Renal cortical epithelial cell (primary cell): Measurements from ENCODE around the gene BMP8A. TPM values are rescaled to one million over a fixed set of nuclear protein-coding genes. Genes with fewer than 3 reads are reported as not detected.
"Not testable (repeated sequence)": the region's sequence is repeated elsewhere in the genome, so short reads cannot be mapped to it uniquely, and the experiment has no call there.

Experiments used
- DNase-seq: peaks from one replicate; pipeline ENCODE4 v3.0.0-alpha.2; 2011; ENCODE audit warnings: low read depth
- total RNA-seq: library from RNA; depleted of rRNA; stranded (reverse); fragments of >200 nt; gene quantifications from 2 replicates; pipeline ENCODE4 v1.2.3, GENCODE V29; 2014

The BMP8A gene, protein sequence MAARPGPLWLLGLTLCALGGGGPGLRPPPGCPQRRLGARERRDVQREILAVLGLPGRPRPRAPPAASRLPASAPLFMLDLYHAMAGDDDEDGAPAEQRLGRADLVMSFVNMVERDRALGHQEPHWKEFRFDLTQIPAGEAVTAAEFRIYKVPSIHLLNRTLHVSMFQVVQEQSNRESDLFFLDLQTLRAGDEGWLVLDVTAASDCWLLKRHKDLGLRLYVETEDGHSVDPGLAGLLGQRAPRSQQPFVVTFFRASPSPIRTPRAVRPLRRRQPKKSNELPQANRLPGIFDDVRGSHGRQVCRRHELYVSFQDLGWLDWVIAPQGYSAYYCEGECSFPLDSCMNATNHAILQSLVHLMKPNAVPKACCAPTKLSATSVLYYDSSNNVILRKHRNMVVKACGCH
- total RNA-seq: 0.10 TPM in 1 of 2 replicates, not detected in the other

DNA sequence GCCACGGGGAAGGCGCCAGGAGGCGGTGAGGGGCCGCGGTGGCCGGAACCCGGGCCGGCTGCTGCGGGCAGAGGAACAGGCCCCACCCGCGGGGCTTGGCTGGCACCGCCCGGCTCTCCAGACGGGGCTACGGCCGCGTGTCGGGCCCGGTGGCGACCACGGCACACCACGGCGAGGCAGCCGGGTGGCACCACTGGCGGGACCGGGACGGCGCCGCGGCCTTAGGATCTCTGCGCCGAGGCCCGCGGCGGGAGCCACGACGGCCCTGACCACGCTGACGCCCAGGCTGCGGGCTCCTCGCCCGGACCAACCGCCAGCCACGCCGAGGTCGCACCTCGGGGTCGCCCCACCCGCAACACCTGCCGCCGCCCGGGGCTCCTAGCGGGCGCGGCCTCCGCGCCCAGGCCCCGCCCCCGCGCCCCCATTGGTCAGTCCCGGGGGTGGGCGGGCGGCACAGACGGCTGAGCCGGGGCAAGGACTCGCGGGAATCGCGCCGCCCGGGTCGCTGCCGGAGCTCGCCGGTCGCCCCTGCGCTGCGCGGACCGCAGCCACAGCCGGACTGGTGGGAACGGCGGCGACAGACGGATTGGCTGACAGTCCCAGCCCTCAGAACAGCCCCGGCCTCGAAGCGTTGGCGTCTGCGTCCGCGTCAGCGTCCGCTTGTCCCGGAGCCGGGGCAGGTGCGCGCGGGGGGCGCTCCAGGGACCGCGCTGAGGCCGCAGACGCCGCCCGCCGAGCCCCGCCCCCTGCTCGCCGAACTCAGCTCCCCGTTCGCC is at the start of gene BMP8A:
BMP8A (plus strand) TSS at position 491 of the 776 bp plus-strand sequence. CDS start 356 bp downstream, outside the sequence.
- no peak for DNase-seq

DNA sequence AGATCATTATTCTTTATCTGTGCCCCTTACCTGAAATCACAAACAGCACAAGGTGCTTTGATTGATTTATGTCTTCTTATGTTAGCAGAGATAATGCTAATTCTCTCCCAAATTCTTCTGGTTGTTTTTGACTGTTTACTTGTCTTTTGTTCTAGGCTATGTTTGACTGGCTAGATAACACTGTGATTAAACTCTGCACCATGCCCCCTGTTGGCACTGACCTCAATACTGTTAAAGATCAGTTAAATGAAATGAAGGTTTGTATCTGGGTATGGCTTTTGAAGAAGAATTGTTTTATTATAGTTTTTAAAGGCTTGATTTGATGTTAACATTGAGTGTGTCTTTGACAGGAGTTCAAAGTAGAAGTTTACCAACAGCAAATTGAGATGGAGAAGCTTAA is 49.6 kb upstream of the BMP8A start:
- no peak for DNase-seq

DNA sequence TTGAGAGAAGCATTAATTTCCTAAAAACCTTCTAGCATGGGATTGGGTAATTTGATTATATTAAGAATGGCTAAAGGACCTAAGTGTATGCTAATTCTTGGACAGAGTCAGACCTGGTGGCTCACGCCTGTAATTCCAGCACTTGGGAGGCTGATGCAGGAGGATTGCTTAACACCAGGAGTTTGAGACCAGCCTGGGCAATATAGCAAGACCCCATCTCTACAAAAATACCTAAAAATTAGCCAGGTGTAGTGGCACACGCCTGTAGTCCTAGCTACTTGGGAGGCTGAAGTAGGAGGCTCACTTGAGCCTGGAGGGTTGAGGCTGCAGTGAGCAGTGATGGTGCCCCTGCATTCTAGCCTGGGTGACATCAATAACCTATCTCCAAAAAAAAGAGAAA is 45.9 kb upstream of the BMP8A start:
- DNase-seq: no peak

DNA sequence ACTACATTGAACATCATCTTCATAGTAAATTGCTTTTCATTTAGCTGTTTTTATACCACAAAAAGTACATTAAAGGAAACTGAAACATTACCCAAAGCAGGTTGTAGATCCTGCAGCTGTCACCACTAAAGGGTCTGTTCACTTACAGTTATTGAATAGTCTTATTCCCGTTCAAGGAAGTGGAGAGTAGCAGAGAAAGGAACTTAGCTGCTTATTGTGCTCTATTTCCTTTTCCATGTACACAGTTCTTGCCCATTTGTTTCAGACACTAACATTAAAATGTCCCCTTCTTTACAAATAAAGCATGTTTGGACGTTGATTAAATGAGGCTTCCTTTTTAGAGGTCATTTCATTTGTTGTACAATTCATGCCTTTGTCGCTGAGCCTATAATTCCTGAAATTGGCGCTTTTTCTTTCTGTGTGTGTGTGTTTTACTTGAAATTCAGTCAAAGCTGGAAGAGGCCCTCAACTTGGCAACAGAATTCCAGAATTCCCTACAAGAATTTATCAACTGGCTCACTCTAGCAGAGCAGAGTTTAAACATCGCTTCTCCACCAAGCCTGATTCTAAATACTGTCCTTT is 44.4 kb upstream of the BMP8A start:
- no peak for DNase-seq

DNA sequence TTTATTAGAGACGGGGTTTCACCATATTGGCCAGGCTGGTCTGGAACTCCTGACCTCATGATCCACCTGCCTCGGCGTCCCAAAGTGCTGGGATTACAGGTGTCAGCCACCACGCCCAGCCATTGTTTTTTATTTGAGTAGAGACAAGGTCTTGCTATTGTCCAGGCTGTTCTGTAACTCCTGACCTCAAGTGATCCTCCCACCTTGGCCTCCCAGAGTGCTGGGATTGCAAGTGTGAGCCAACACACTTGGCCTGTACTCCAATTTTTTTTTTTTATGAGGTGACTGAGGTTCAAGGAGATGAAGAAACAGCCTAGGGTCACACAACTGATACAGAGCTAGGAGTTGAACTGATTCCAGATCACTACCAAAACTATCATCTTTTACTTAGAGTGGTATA is 41.4 kb upstream of the BMP8A start:
- DNase-seq: not testable (repeated sequence)

DNA sequence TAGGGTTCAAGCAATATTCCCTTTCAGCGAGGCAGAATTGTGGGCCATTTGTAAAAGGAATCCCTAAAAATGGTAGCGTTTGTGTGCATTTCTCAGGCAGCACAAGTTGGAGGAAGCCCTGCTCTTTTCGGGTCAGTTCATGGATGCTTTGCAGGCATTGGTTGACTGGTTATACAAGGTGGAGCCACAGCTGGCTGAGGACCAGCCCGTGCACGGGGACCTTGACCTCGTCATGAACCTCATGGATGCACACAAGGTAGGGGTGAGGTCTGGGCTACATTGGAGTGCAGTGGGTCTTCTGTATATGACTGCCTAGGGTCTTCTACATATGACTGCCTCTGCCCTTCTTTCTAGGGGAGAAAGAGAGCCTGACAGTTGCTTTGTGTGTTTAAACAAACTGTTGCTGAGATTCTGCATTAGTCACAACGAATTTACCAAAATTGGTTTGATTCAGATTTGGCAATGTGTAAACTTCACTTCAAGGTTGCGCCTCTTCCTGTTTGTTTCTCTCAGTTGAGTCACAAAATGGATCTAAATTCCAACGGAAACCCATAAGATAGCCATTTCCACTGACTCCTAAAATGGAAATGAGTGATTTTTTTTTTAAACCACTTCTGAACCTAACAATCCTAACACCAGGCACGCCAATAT is 40.4 kb upstream of the BMP8A start:
- no peak for DNase-seq

DNA sequence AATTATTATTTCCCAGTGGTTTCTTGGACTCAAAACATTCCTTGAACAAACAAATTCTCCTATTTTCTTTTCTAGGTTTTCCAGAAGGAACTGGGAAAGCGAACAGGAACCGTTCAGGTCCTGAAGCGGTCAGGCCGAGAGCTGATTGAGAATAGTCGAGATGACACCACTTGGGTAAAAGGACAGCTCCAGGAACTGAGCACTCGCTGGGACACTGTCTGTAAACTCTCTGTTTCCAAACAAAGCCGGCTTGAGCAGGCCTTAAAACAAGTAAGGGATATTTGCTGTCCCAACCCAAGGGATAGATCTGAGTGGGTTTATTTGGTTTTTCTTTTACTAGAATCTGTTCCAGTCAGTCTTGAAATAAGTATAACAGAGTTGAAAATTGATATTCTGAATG is 39.4 kb upstream of the BMP8A start:
- no peak for DNase-seq

DNA sequence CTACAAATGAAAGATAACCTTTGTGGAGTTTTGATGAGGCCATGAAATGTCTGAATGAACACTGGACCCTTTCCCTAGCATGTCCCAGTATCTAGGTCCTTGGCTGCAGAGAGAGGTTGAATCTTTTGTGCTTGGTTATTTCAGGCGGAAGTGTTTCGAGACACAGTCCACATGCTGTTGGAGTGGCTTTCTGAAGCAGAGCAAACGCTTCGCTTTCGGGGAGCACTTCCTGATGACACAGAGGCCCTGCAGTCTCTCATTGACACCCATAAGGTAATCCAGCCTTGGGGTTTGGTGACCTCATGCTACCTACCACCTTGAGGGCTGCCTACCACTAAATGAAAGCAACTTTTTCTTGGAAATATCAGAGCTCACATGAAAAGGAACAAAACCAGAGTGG is 38.9 kb upstream of the BMP8A start:
- no peak for DNase-seq

DNA sequence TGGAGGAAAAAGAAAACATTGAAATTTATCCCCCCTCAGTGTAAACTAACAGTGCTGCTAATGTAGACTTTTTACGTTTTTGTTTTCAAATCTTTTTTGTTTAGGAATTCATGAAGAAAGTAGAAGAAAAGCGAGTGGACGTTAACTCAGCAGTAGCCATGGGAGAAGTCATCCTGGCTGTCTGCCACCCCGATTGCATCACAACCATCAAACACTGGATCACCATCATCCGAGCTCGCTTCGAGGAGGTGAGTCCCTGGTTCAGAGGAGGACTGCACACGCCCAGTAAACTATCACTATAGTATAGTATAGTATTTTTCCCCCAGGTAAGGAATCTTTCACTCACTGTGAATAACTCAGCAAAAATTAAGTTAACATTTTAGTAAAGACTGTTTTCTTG is 37.8 kb upstream of the BMP8A start:
- peak; percentile 18 for DNase-seq

DNA sequence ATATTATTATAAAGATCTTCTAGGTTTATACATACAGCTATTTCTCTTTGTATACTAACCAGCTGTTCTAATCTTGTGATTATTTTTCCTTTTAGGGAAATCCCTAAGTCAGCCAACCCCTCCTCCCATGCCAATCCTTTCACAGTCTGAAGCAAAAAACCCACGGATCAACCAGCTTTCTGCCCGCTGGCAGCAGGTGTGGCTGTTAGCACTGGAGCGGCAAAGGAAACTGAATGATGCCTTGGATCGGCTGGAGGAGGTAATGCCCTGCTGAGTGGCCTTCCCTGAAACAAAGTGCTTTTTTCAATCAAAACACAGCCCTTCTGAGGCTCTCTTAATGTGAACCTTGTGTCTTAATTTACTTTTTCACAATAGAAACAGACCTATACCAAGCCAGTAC is 32.4 kb upstream of the BMP8A start:
- no peak for DNase-seq

DNA sequence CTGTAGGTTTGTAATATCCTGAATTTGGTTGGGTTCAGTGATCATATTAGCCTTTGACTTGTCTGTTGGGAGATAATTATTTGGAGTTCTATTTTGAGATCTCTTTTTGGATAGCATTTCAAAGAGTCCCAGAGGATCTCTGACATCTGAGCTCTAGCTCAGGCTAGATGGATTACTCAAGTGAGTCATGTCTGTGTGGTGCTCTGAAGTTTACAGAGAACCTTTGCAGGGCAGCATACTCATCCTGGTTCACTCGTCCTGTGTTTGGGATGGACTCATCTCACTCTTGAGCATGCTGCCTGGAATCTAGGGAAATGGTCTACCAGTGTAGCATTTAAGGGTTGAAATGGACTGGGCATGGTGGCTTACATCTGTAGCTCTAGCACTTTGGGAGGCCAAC is 29.4 kb upstream of the BMP8A start:
- no peak for DNase-seq

DNA sequence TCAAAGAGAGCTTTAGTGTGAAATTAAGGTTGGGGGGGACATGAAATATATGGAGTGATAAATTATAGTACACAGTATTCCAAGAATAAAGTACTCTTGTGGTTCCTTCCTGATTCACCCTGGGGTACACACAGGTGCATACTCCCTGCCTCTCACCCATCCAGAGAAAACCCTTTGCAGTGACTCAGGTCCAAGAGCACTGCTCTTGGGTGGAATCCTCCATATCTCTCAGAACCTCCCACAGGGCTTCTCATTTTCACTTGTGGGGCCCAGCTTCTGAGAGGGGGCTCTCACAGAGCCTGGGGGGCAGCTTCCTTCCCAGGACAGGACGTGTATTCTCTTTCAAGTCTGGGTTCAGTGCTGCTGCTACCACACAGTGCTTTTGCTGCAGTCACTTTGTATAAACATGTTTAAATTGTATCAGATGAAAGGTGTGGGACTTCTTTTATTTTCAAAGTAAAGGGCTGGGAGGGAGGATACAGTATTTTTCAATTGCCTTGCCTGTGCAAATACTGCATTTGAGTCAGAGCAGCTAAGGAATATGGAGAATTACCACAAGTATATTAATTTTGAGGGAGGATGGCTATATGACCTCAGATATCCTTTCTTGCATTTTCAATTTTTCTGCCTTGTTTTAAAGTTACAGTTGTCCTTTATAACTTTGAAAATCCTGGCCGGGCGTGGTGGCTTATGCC is 24.9 kb upstream of the BMP8A start:
- no peak for DNase-seq

DNA sequence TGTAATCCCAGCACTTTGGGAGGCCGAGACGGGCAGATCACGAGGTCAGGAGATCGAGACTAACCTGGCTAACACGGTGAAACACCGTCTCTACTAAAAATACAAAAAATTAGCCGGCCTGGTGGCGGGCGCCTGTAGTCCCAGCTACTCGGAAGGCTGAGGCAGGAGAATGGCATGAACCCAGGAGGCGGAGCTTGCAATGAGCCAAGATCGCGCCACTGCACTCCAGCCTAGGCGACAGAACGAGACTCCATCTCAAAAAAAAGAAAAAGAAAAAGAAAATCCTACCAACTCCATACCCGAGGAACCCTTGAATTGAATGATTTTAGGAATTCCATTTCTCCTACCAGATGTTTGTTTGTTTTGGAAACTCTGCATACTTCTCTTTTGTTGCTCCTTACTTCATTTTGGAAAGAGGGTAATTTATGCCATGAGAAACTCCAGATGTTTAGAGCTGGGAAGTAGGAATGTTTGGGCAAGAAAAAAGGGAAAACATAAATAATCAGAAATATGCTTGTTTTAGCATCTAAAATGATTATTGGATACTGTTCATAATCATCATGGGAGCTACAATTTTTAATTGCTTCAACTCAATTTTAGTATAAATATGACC is 24.2 kb upstream of the BMP8A start:
- not testable (repeated sequence) for DNase-seq

DNA sequence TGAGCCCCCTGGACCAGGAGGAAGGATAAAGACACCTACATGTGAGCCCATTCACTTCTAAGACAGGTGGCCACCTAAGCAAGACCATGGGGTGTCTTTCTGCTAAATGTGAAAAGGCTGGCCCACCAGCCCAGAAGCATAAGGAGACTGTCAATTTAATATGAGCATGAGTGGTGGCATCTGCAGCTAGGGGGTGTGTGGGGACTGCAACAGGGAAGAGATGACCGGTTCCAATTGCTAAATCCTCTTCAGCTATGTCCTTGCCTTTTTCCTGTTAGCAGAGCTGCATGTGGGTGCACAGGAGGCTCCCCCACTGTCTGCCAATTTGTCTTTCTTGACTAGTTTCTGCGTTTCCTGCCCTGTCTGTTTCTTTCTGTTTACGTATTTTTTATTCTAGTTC is 22.3 kb upstream of the BMP8A start:
- DNase-seq: no peak

DNA sequence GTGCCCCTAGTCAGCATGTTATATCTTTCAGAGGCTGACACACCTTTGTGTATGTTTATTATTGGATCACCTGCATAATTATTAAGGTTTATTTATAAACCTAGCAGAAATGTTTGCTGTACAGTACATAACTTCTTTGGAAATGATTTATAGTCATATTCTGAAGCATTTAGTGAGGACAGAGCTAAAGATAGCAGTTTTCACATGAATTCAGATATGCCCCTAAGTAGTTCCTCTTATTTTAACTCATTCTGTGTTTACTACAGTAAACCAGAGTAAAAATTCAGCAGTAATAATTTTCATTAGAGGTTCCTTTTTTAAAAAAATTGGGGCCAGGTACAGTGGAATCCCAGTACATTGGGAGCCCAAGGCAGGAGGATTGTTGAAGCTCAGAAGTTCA is 21.4 kb upstream of the BMP8A start:
- DNase-seq: no peak

DNA sequence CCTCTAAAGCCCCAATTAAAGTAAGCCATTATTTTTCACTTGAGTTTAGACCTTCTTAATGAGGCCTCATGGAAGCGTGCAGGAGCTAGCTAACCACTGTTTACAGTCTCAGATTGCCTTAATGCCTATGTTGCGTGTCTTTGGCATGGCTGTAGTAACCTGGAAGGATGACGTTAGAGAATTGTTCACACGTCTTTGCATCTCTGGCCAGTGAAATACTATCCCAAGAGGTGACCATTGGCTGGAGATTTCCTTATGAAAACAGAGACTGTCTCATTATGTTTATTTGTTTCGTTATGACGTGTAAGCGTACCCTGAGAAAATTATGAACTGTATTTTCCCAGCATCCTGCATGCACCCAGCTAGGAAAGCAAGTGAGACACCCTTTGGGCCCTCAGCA is 18.6 kb upstream of the BMP8A start:
- no peak for DNase-seq

DNA sequence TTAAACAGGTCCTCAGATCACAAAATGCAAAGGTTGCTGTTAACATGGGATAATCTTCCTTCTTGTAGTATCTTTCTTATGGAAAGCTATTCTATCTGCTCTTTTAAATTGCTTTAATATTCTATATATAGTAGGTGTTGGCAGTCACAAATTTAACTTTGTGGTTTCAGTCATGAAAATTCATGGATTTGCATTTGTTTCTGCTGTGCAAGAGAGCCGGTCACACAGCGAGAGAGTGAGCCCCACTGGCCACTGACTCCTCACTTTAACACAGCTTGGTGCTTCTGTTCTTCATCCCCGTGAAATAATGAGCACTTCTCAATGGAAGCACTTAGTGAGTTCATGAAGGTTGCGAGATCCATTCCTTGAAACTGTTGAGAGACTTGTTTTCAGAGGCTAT is 18.1 kb upstream of the BMP8A start:
- no peak for DNase-seq

DNA sequence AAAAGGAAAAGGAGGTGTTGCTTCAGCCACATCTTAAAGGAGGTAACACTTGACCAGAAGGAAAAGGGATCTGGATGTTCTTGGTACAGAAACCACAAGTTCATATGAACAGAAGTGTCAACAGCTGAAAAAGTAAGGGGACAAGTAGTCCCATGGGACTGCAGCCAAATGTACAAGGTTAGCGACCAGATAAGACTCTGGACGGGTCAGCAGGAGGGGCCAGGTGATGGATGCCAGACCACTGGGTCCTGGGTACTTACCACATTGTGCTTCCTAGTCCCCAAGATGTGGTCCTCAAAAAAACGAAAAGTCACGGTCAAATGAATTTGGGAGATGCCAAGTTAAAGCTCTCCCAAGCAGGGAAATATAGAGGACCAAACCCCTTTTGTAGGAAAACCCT is 16.6 kb upstream of the BMP8A start:
- DNase-seq: no peak

DNA sequence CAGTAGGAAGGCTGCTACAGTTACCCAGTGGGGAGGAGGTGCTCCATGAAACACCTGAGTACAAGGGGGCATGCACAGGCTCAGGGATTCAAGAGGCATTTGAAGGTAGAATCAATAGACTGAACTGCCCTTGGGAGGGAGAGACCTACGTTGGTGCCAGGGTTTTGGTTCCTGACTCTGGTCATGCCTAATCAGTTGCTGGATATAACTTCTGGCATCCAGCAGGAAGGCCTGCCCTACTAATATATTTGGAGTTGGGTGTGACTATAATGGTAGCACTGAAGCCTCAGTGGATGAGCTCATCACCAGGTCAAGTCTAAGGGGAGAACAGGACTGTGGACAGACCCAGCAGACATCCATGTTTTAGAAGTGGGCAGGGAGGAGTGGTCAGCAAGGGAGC is 15.9 kb upstream of the BMP8A start:
- DNase-seq: not testable (repeated sequence)

DNA sequence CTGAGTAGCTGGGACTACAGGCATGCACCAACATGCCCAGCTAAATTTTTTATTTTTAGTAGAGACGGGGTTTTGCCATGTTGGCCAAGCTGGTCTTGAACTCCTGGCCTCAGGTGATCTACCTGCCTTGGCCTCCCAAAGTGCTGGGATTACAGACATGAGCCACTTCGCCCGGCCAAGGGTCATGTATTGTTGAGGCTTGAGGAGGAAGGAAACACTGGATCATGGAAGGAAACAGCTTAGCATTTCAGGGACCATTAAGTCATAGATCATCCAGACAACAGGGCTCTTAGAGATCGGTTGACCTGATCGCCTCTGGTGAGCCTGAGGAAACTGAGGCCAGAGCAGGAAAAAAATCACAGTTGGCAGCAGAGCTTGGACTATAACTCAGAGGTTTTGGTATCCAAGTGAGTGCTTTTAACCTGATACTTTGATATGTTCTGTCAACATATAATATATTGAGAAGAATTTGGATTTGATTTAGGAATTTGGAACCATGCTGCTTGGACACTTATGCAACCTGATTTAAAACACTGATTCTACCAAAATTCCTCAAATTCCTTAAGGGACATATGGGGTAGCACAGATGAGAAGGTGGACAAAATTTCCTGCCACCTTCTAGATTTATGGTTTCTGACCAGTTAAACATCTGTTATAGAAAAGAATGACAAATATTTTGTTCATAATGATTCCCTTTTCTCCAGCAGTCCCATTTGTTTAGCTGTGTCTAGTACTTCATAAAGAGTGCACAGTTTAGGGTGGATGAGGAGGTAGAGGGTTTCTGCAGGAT is 13.1 kb upstream of the BMP8A start:
- DNase-seq: no peak
